ENCODE results near the gene GCH1.
"Not testable (repeated sequence)": the region's sequence is repeated elsewhere in the genome, so short reads cannot be mapped to it uniquely, and the experiment has no call there.

GCH1 gene

DNA sequence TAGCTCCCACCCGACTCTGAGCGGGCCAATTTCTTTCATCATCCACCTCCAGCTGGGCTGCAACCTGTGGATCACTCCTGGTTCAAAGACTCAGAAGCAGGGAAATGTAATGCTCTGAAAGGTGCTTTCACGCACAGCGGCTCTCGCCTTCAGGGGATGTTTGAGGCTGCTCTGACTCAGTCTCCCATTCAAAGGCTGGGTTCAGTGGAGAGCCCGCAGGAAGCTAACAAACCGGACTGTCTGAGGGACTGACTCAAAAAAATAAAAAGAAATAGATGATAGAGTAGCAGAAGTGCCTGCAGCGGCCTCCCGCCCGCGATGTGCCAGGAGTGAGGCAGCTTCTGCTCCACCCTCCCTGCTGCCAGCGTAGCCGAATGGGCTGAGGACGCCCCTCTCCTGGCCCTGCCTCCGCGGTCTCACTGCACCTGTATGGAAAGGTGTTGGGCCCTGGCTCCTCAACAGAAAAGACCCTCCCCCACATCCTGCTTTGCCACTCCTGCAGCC, 98.0 kb downstream of the GCH1 start:
- no peak overlapping the region for H3K9ac ChIP-seq (ENCODE audit: low read length)
- H3K4me2 ChIP-seq (ENCODE audit: low read length) = no peak overlapping the region
- H3K4me1 ChIP-seq (ENCODE audit: insufficient read depth, low read length, severe bottlenecking) = peaks cover 3% of the 10 kb centered on the region
- H3K9me2 ChIP-seq (ENCODE audit: low read depth, low read length) = no peaks in the 10 kb centered on the region
- H3K36me3 ChIP-seq (ENCODE audit: insufficient read depth, low read length) = no peaks in the 10 kb centered on the region
- no peaks in the 10 kb centered on the region for H3K9me3 ChIP-seq (ENCODE audit: low read length)
- no peak overlapping the region for H3K4me3 ChIP-seq (ENCODE audit: low read depth, low read length, poor library complexity, severe bottlenecking)
- no peaks in the 10 kb centered on the region for H3K79me2 ChIP-seq (ENCODE audit: insufficient read depth, low read length)
- TF ChIP-seq, protein P1, sequence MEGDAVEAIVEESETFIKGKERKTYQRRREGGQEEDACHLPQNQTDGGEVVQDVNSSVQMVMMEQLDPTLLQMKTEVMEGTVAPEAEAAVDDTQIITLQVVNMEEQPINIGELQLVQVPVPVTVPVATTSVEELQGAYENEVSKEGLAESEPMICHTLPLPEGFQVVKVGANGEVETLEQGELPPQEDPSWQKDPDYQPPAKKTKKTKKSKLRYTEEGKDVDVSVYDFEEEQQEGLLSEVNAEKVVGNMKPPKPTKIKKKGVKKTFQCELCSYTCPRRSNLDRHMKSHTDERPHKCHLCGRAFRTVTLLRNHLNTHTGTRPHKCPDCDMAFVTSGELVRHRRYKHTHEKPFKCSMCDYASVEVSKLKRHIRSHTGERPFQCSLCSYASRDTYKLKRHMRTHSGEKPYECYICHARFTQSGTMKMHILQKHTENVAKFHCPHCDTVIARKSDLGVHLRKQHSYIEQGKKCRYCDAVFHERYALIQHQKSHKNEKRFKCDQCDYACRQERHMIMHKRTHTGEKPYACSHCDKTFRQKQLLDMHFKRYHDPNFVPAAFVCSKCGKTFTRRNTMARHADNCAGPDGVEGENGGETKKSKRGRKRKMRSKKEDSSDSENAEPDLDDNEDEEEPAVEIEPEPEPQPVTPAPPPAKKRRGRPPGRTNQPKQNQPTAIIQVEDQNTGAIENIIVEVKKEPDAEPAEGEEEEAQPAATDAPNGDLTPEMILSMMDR (IDR thresholded peaks at IDR 0.05; ENCODE audit: low read length) = no peak
- no peak for TF ChIP-seq EZH2 (IDR thresholded peaks at IDR 0.05; ENCODE audit: borderline replicate concordance, low read length)
- no peaks in the 10 kb centered on the region for H4K20me1 ChIP-seq (ENCODE audit: insufficient read depth, low read length)
- no peaks in the 10 kb centered on the region for H3K27me3 ChIP-seq (ENCODE audit: insufficient read depth, low read length)
- no peak overlapping the region for H2AFZ ChIP-seq (ENCODE audit: low read length)
- no peak overlapping the region for H3K27ac ChIP-seq (ENCODE audit: low read depth, low read length, poor library complexity, severe bottlenecking)
- H3F3A ChIP-seq (ENCODE audit: insufficient read depth, low read length) = no peaks in the 10 kb centered on the region

DNA sequence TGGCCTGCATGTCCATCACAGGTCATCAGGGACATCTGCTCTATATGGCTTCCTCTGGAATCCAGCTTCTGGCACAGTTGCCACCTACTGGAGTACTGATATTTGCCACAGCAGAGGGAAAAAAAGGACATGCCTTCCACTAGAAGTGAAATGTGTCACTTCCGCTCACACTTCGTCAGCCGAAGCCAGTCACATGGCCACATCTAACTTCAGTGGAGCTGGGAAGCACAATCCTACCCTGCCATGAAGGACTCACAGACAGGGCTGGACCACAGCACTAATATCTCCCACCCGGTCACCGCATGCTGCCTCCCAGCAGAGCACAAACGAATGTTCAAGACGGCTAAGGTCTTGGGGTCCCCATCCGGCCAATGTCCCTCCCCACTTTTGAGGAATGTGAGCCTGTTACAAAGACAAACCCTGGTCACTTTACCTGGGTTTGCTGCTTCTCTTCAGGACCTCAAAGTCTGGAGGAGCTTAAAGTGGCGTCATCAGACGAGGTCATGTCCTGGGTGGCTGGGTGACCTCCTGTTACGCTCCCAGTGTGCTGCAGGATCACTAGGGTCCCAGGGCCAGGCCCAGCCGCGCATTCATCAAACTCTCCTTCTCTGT, 98.6 kb downstream of the GCH1 start:
- H3K9ac ChIP-seq (ENCODE audit: low read length) = no peak overlapping the region
- no peaks in the 10 kb centered on the region for H3K9me2 ChIP-seq (ENCODE audit: low read depth, low read length)
- H3K9me3 ChIP-seq (ENCODE audit: low read length) = no peaks in the 10 kb centered on the region
- H3K4me1 ChIP-seq (ENCODE audit: insufficient read depth, low read length, severe bottlenecking) = peaks cover 3% of the 10 kb centered on the region
- no peaks in the 10 kb centered on the region for H3K79me2 ChIP-seq (ENCODE audit: insufficient read depth, low read length)
- no peak for TF ChIP-seq EZH2 (IDR thresholded peaks at IDR 0.05; ENCODE audit: borderline replicate concordance, low read length)
- TF ChIP-seq, protein P1 (IDR thresholded peaks at IDR 0.05; ENCODE audit: low read length) = no peak
- no peak overlapping the region for H2AFZ ChIP-seq (ENCODE audit: low read length)
- H3K4me3 ChIP-seq (ENCODE audit: low read depth, low read length, poor library complexity, severe bottlenecking) = no peak overlapping the region
- no peaks in the 10 kb centered on the region for H3K36me3 ChIP-seq (ENCODE audit: insufficient read depth, low read length)
- H3F3A ChIP-seq (ENCODE audit: insufficient read depth, low read length) = no peaks in the 10 kb centered on the region
- no peaks in the 10 kb centered on the region for H3K27me3 ChIP-seq (ENCODE audit: insufficient read depth, low read length)
- H3K4me2 ChIP-seq (ENCODE audit: low read length) = no peak overlapping the region
- H4K20me1 ChIP-seq (ENCODE audit: insufficient read depth, low read length) = no peaks in the 10 kb centered on the region
- H3K27ac ChIP-seq (ENCODE audit: low read depth, low read length, poor library complexity, severe bottlenecking) = no peak overlapping the region

DNA sequence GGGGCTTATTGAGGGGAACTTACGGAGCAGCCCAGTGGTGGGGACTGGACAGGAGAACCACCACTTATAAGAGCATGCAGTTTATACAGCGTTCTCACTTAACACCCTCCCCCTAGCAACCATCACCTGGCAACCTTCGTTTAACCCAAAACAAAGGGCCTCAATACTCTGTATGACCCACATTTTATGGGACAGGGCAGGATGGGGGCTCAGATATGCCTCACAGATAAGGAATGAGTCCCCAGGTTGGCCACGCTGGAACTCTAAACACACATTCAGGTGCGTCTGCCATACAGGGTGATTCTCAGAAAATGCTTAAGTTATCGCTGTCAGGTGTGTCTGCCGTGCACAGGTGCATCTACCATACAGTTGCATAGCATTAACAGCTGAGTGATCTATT, 99.2 kb downstream of the GCH1 start:
- Histone ChIP-seq H3K4me2 (ENCODE audit: low read length) (no peak overlapping the region), H3K4me1 (ENCODE audit: insufficient read depth, low read length, severe bottlenecking) (peaks cover 3% of the 10 kb centered on the region), H3F3A (ENCODE audit: insufficient read depth, low read length) (no peaks in the 10 kb centered on the region), H3K9me2 (ENCODE audit: low read depth, low read length) (no peaks in the 10 kb centered on the region), H3K27ac (ENCODE audit: low read depth, low read length, poor library complexity, severe bottlenecking) (no peak overlapping the region), H2AFZ (ENCODE audit: low read length) (no peak overlapping the region), H3K9me3 (ENCODE audit: low read length) (no peaks in the 10 kb centered on the region), H3K4me3 (ENCODE audit: low read depth, low read length, poor library complexity, severe bottlenecking) (no peak overlapping the region), H3K79me2 (ENCODE audit: insufficient read depth, low read length) (no peaks in the 10 kb centered on the region), H3K36me3 (ENCODE audit: insufficient read depth, low read length) (no peaks in the 10 kb centered on the region), H3K9ac (ENCODE audit: low read length) (no peak overlapping the region), H4K20me1 (ENCODE audit: insufficient read depth, low read length) (no peaks in the 10 kb centered on the region), H3K27me3 (ENCODE audit: insufficient read depth, low read length) (no peaks in the 10 kb centered on the region)
- TF ChIP-seq EZH2 (IDR thresholded peaks at IDR 0.05; ENCODE audit: borderline replicate concordance, low read length) = no peak
- TF ChIP-seq, protein P1 (IDR thresholded peaks at IDR 0.05; ENCODE audit: low read length) = no peak

DNA sequence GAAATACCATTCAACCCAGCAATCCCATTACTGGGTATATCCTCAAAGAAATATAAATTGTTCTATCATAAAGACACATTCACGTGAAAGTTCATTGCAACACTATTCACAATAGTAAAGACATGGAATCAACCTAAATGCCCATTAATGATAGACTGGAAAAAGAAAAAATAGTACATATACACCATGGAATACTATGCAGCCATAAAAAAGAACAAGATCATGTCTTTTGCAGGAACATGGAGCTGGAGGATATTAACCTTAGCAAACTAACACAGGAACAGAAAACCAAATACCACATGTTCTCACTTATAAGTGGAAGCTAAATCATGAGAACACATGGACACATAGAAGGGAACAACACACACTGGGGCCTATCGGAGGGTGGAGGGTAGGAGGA, 101.1 kb downstream of the GCH1 start:
- not testable (repeated sequence) for H3K27me3 ChIP-seq (ENCODE audit: insufficient read depth, low read length); H3K4me2 ChIP-seq (ENCODE audit: low read length); H3K4me1 ChIP-seq (ENCODE audit: insufficient read depth, low read length, severe bottlenecking); H3F3A ChIP-seq (ENCODE audit: insufficient read depth, low read length); H3K36me3 ChIP-seq (ENCODE audit: insufficient read depth, low read length); H4K20me1 ChIP-seq (ENCODE audit: insufficient read depth, low read length); H3K9me3 ChIP-seq (ENCODE audit: low read length); H2AFZ ChIP-seq (ENCODE audit: low read length); H3K27ac ChIP-seq (ENCODE audit: low read depth, low read length, poor library complexity, severe bottlenecking); H3K9ac ChIP-seq (ENCODE audit: low read length); H3K4me3 ChIP-seq (ENCODE audit: low read depth, low read length, poor library complexity, severe bottlenecking); H3K79me2 ChIP-seq (ENCODE audit: insufficient read depth, low read length); H3K9me2 ChIP-seq (ENCODE audit: low read depth, low read length)
